DND-41 (cell line): ENCODE results near the gene RAB35.

ENCODE experiments used
- CTCF ChIP-seq: IDR thresholded peaks from 2 replicates; pipeline ENCODE4 v1.5.1; 2012; ENCODE audit warnings: borderline replicate concordance, low read length, moderate library complexity, mild to moderate bottlenecking; ENCODE audit not compliant: poor library complexity, severe bottlenecking; ENCODE audit errors: extremely low read depth
- EZH2 ChIP-seq: IDR thresholded peaks from 3 replicates; pipeline ENCODE4 v1.6.1; 2012; ENCODE audit warnings: borderline replicate concordance, low read depth, mild to moderate bottlenecking, moderate library complexity, low read length, inconsistent platforms; ENCODE audit not compliant: severe bottlenecking

- TF ChIP-seq CTCF (no peak), EZH2 (no peak)
These were observed 9.5 kb upstream of the RAB35 start for GRCh38 chr12:120125792-120126634.
